HEK293T (cell line): ENCODE data around the gene AP3B1.

Experiments
- ARNT ChIP-seq: fragments of 450-650 bp; IDR thresholded peaks from 2 replicates; pipeline ENCODE4 v1.6.1; 2017; ENCODE audit warnings: mild to moderate bottlenecking
- BHLHE40 ChIP-seq: fragments of 450-650 bp; IDR thresholded peaks from 2 replicates; pipeline ENCODE4 v1.6.1; 2016; ENCODE audit warnings: mild to moderate bottlenecking, moderate library complexity, borderline replicate concordance
- CTBP1 ChIP-seq: fragments of 450-650 bp; IDR thresholded peaks from 2 replicates; pipeline ENCODE4 v1.6.1; 2016; ENCODE audit warnings: borderline replicate concordance
- ELF4 ChIP-seq: fragments of 450-650 bp; IDR thresholded peaks from 2 replicates; pipeline ENCODE4 v1.6.1; 2017; ENCODE audit warnings: antibody characterized with exemption
- FOXA1 ChIP-seq: fragments of 450-650 bp; IDR thresholded peaks from 2 replicates; pipeline ENCODE4 v1.6.1; 2016; ENCODE audit warnings: mild to moderate bottlenecking
- FOXK2 ChIP-seq: fragments of 450-650 bp; IDR thresholded peaks from 2 replicates; pipeline ENCODE4 v1.6.1; 2016; ENCODE audit warnings: mild to moderate bottlenecking
- FOXM1 ChIP-seq: fragments of 450-650 bp; IDR thresholded peaks from 2 replicates; pipeline ENCODE4 v1.6.1; 2017; ENCODE audit warnings: mild to moderate bottlenecking, borderline replicate concordance
- HDGF ChIP-seq: fragments of 450-650 bp; IDR thresholded peaks from 2 replicates; pipeline ENCODE4 v1.6.1; 2017; ENCODE audit warnings: antibody characterized with exemption, borderline replicate concordance
- L3MBTL2 ChIP-seq: fragments of 450-650 bp; conservative IDR thresholded peaks from 2 replicates; pipeline ENCODE4 v1.6.1; 2016; ENCODE audit warnings: mild to moderate bottlenecking
- SP1 ChIP-seq: fragments of 450-650 bp; IDR thresholded peaks from 2 replicates; pipeline ENCODE4 v1.6.1; 2017
- SUZ12 ChIP-seq: fragments of 450-650 bp; IDR thresholded peaks from 2 replicates; pipeline ENCODE4 v1.6.1; 2016; ENCODE audit warnings: mild to moderate bottlenecking
- ZNF384 ChIP-seq: fragments of 450-650 bp; IDR thresholded peaks from 2 replicates; pipeline ENCODE4 v1.6.1; 2016

DNA sequence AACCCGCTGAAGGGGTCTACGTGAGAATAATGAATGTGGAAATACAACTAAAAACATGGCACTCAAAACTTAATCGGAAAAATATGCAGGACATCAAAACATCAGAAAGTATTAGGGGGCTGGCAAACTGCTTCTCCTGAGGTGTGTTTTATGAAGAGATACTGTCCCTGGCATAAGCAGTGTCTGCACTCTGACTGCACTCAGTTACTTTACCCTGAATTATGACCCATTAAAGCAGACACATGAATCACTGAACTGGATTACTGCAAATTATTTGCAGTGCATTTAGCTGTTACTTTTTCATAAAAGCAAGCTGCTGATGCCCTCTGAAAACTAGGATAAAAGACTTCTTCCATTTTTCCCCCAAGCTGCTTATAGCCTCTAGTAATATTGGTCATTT lies 164.9 kb downstream of the AP3B1 start:
- TF ChIP-seq FOXM1: no peak
- no peak for TF ChIP-seq SUZ12
- TF ChIP-seq SP1: no peak
- no peak for TF ChIP-seq ARNT
- no peak for TF ChIP-seq BHLHE40
- no peak for TF ChIP-seq HDGF
- TF ChIP-seq ELF4: no peak
- no peak for TF ChIP-seq FOXK2
- TF ChIP-seq FOXA1: no peak
- no peak for TF ChIP-seq L3MBTL2
- no peak for TF ChIP-seq CTBP1
- TF ChIP-seq ZNF384: no peak
